DMS153 (cell line): ENCODE measurements around the gene PYROXD2.
A peak's percentile ranks its signal among the peaks of the same experiment; 100 is the strongest.

Source experiments
- DNase-seq: peaks from one replicate; lab custom pipeline; 2025; lab: John Stamatoyannopoulos, UW

The PYROXD2 gene

GRCh38 chr10:98414932-98415730, at the start of gene PYROXD2:
Gene PYROXD2 (minus strand): TSS chr10:98415182. CDS start chr10:98415135, 47 bp downstream.
- DNase-seq: peak; percentile 88

GRCh38 chr10:98463976-98464754, 49.2 kb upstream of the PYROXD2 start:
- no peak for DNase-seq

GRCh38 chr10:98463016-98463415, 48.0 kb upstream of the PYROXD2 start:
- no peak for DNase-seq

GRCh38 chr10:98461500-98461842, 46.5 kb upstream of the PYROXD2 start:
- no peak for DNase-seq

GRCh38 chr10:98460837-98461499, 46.0 kb upstream of the PYROXD2 start:
- peak; percentile 60 for DNase-seq

- DNase-seq: no peak
Measured at GRCh38 chr10:98458809-98459784, 44.1 kb upstream of the PYROXD2 start.

GRCh38 chr10:98457721-98458120, 42.7 kb upstream of the PYROXD2 start:
- no peak for DNase-seq

- no peak for DNase-seq
Measured at GRCh38 chr10:98456686-98457482, 41.9 kb upstream of the PYROXD2 start.

GRCh38 chr10:98456043-98456570, 41.1 kb upstream of the PYROXD2 start:
- DNase-seq: no peak

- DNase-seq: no peak
Measured at GRCh38 chr10:98453729-98454128, 38.7 kb upstream of the PYROXD2 start.

GRCh38 chr10:98450618-98451017, 35.6 kb upstream of the PYROXD2 start:
- DNase-seq: no peak

GRCh38 chr10:98449287-98449686, 34.3 kb upstream of the PYROXD2 start:
- DNase-seq: no peak

GRCh38 chr10:98446661-98447221, 31.8 kb upstream of the PYROXD2 start, which contains the start of gene HPS1:
Gene HPS1 (minus strand): TSS chr10:98446935. CDS start chr10:98443240, 3,695 bp downstream.
- peak; percentile 40 for DNase-seq

GRCh38 chr10:98446151-98446660, 31.2 kb upstream of the PYROXD2 start:
- no peak for DNase-seq

GRCh38 chr10:98445200-98445812, 30.3 kb upstream of the PYROXD2 start:
- no peak for DNase-seq

GRCh38 chr10:98444314-98445006, 29.5 kb upstream of the PYROXD2 start:
- DNase-seq: no peak

- no peak for DNase-seq
Measured at GRCh38 chr10:98438715-98439114, 23.7 kb upstream of the PYROXD2 start.

GRCh38 chr10:98436704-98437103, 21.7 kb upstream of the PYROXD2 start:
- DNase-seq: no peak

GRCh38 chr10:98435178-98435577, 20.2 kb upstream of the PYROXD2 start:
- no peak for DNase-seq
